ENCODE results near the gene NEAT1.
"Not testable (repeated sequence)": the region's sequence is repeated elsewhere in the genome, so short reads cannot be mapped to it uniquely, and the experiment has no call there.

The NEAT1 gene

DNA sequence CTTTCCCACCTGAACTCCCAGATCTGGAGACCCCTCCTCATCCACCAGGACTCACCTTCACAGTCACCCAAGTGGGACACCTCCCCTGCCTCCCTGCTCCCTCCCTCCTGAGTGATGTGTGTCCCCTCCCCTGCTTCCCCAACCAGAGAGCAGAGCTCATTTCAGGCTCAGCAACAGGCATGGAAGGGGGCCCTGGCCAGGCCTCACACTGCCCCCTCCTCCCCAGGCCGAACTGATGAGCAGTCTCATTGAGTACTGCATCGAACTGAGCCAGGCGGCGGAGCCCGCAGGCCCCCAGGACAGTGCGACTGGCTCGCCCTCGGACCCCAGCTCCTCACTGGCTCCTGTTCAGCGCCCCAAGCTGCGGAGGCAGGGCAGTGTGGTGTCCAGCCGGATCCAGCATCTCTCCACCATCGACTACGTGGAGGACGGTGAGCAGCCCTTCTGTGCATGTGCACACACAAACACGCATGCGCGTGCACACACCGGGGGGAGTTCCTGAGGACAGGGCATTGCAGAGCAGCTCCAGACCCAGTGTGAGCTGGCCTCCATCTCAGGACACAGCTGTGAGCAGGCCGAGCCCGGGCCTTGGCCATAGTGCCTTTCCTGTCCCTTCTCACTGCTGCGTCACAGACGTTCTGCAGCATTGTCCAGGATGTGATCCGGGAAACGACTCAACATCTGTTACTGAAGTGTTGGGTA lies 17.8 kb upstream of the NEAT1 start:
- DNase-seq (ENCODE audit: low spot score), result peak; percentile 79

DNA sequence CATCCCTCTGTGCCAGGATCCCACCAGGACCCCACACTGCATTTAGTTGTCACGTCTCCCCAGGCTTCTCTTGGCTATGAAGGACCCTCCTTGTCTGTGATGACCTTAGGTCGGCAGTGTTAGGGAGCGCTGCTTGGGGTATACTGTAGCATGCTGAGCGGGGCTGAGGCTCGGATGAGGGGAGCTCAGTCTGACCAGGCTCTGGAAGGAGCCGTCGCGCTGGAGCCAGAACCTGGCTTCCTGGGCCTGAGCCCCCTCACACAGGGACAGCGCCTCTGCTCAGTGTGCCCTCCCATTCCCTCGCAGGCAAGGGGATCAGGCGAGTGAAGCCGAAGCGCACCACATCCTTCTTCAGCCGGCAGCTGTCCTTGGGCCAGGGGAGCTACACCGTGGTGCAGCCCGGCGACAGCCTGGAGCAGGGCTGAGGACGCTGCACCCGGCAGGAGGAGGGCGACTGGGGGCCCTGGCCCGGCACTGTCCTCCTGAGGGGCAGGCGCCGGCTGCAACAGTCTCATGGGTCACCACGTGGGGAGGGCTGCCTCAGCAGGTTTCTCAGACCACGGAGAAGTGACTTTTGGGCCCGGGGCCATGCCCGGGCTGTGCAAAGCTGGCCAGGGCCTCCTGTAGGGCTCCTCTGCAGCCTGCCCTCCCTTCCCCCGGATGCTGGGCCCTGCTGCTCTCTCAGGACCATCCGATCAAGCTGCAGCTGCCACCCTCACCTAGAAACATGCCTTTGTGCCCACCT lies 11.5 kb upstream of the NEAT1 start:
- no peak for DNase-seq (ENCODE audit: low spot score)

DNA sequence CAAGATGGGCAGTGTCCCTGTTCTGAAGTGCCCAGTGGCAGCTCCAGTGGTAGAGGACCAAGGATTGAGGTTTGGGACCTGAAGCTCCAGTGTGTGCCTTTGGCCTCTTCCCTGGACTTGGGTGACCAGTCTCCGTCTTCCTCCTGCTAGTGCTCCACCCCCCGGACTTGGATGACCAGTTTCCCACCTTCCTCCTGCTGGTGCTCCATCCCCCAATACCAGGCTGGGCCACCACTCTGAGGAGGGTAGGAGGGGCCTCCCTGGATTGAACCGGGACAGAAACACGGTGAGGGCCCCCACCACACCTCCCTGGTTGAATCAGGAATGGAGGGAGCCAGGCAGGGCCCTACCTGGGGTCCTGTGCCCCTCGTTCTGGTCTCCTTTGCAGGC lies 10.9 kb upstream of the NEAT1 start:
- DNase-seq (ENCODE audit: low spot score), result no peak

DNA sequence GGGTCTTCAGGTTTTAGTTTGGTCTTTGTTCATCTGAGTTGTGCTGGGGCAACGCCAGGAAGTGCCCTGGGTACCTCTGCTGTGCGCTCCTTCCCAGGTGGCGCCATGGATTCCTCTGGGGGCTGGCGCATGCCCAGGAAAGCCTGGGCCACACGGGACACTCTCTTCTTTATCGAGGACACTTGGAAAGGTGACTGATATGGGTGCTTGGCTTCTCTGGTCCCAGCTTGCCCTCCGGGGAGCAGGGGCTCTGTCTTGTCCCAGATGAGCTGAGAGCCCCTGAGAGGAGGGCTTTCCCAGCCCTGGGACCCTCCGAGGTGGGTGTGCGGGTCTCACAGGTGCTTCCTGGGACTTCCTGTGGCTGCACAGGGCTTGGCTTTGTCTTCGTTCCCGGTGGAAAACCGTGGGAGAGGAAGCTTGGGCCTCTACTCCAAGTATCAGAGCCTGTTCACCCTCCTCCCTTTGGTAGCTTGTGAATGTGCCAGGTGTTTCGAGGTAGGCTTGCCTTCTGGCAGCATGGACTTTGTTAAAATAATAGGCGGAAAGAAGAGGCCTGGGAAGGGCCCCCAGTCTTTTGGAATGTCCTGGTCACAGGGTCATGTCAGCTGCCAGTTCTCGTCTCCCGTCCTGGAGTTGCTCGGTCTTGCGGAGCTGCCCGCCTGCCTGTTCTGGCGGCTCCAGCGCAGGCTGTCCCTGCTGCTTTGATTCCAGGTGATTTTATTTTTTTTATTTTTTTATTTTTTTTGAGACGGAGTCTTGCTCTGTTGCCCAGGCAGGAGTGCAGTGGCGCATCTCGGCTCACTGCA lies 10.1 kb upstream of the NEAT1 start:
- no peak for DNase-seq (ENCODE audit: low spot score)

DNA sequence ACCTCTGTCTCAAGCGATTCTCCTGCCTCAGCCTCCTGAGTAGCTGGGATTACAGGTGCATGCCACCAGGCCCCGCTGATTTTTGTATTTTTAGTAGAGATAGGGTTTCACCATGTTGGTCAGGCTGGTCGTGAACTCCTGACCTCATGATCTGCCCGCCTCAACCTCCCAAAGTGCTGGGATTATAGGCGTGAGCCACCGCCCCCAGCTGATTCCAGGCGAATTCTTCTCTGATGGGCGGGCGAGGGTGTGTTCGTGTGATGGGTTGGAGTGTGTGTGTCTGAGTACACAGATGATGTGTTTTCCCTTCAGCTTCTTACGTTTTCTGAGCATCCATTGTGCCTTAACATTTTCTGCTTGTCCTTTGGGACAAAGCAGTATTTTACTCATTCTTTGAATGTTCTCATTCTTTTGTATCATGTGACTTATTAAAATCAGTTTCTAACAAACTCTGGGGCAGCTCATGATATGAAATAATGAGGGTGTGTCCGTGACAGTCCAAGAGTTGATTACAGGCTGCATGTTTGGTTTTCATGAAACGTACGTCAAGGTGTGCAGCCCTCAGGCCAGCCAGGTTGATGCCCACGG lies 9.4 kb upstream of the NEAT1 start:
- not testable (repeated sequence) for DNase-seq (ENCODE audit: low spot score)

DNA sequence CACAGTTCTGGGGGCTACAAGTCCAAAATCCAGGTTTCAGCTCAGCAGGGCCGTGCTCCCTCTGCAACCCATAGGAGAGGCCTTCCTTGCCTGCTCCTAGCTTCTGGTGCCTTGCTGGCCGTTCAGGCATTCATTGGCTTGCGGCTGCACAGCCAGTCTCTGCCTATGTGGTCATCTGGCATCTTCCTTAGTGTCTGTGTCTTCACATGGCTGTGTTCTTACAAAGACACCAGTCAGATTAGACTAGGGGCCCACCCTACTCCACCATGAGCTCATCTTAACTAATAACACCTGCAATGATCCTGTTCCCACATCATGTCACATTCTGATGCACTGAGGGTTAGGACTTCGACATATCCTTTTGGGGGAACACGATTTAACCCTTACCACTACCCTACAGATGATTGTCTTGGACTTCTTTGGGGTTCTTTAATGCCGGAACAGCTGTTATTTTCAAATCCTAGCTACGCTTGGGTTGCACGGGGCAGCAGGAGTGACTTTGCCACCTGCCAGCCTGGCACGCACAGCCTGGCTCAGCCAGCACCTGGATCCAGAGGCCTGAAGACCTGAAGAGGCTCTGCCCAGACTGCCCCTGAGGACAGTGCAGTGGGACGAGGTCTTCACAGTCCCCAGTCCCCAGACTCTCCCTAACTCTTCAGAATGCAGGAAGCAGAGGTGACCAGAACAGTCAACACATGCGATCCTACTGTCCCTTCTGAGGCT lies 7.7 kb upstream of the NEAT1 start:
- DNase-seq (ENCODE audit: low spot score), result no peak

DNA sequence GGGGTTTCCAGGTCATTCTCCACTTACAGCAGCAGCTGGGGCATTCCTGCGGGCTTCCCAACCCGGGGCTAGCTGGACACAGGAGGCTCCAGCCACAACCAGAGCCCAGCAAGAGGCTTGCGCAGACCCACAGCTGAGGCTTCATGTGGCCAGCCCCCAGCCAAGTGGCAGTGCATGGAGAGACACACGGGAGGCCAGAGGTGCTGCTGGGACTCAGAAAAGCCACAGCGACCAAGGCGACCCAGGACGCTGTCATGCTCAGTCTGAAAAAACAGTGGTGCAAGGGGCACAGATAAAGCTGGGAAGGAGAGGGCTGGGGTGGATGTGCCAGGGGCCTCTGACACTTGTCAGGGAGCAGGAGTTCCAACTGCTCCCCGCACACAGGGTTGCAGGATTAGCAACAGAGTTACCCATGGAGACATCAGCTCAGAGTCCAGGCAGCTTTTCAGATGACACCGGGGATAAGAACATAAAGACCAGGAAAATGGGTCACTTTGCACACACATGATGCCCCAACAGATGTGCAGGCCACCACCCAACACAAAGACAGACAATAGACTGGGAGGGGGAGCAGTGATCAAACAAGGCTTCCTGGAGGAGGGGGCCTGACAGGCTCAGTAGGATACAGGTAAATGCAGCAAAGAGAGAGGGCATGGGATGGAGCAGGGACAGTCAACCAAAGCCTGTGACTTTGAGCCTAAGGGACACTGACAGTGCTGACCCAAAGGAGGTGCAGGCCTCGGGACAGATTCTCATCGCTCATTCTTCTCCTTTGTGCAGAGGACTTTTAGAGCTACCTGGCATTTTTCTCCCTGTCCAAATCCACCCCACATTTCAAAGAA lies 6.9 kb upstream of the NEAT1 start:
- DNase-seq (ENCODE audit: low spot score), result no peak

DNA sequence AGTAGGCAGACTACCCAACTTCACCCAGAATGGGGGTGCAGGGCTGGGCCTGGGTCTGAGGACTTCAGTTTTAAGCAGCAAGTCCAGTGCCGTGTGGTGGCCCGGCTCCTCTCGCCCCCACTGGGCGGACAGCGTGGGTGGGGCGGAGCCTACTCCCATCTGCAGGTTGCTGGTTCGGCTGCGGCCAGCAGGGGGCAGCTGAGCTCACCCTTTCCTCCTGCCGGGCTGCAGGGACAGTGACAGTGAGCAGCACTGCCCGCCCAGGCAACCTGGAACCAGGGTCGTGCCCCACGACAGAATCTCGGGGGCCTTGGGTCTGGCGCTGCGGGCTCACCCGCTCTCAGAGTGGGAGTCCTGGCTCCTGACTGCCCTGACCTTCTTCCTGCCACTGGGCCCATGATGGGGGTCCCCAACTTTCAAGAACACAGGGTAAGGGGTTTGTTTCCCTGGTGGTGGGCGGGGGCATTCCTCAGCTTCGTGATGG lies 6.2 kb upstream of the NEAT1 start:
- peak; percentile 83 for DNase-seq (ENCODE audit: low spot score)

DNA sequence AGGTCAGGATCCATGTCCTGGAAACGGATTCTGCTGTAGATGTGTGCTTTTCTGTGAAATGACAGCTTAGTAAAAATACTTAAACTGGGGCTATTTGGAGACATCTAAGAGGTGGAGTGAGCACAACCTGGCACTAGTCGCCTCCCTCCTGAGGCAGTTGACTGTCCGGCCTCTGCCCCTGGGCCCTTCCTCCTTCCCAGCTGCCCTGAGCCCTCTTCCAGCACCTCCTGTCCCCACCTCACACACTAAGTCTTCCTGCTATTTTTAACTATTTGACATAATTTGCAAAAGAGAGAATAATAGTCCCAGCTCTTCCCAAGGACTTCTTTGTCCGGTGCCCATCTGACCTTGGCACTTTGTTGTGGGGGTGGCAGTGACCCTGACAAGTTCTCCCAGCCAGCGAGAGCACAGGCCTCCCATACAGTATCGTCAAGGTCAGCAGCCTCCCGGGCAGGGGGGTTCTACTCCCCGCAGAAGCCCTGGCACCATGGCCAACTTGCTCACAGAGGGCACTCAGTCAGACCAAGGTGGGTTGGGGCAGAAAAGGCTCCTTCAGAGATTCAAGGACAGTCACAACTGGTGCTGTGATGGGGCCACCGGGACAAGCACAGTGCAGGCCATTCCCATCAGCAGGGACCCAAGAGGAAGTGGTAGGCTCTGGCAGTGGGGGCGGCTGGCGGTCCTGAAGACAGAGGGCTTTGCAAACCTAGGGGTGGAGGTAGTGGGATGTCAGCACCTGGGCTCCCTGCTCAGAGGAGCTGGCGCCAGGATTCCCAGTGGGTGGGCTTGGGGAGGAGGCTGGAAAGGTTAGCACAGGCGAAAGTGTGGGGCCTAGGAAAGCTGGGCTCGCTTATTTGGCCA lies 5.5 kb upstream of the NEAT1 start:
- no peak for DNase-seq (ENCODE audit: low spot score)

DNA sequence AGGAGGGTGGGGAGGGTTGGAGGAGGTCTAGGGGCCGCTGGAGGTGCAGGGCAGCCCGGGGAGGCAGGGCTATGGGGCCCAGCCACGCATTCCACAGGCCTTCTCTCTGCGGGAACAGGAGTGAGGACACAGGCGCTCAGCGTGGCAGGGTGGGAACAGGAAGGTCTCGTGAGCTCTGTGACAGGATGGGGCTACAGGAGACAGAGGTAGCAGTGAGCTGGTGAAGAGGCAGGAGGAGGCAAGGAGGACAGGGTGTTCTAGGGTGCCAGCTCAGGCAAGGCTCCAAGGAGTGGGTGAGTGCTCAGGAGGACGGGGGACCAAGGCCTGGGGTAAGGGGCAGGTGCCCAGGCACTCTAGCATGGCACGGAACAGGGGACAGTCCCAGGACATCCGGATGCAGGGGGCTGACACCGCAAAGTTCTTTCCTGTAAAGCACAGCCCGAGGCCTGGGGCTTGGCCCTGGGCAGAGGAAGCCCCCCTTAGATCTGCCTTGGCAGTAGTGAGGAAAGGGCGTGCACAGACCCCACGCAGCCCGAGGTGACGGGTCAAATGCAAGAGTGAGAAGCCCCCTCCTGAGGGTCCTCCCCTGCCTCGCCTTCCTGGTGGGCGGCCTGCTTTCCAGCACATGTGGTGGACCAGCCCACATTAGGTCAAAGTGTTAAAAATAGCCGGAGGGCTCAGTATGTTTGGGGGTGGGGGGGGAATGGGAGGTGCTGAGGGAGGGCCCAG lies 4.7 kb upstream of the NEAT1 start:
- no peak for DNase-seq (ENCODE audit: low spot score)

DNA sequence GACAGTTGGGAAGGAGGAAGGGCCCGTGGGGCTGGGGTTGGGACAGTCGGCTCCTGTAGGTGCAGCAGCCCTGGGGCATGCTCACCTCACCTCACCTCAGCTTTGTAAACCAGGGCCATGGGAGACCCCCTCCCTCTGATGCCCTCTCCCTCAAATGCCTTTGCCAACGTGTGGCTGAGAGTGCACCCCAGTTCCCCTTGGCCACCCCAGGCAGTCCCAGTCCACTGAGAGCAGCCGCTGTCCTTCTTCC lies 4.2 kb upstream of the NEAT1 start:
- no peak for DNase-seq (ENCODE audit: low spot score)

DNA sequence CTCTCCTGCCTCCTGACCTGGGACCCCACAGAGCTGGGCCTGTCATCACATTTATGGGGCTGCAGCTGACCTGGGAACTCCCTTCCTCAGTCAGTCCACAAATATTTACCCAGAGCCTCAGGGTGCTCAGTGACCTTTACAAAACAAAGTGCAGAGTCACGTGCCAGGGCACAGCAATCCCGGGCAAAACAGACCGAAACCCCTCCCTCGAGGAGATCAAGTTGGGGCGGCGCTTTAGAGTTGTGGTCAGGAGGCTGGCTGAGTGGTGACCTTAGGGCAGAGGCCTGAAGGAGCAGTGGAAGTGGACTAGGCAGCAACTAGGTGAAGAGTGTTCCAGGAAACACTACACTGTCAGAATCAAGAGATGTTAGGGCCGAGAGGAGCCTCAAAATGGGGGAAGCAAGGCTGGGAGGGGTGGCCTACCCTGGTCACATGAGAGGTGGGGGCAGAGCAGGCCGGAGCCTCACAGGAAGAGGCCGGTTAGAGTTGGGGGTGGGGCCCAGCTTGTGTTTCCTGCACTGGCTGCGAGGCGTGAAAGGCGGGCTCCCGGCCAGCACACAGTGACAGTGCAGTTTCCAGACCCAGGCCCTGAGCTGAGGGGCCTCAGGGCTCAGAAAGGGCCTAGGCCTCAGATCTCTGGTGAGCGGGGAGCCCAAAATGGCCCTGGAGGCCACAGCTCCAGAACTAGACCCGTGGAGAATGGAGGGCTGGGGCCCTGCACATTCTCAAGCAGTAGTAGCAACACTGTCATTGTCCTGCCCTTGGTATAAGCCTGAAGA lies 3.7 kb upstream of the NEAT1 start:
- DNase-seq (ENCODE audit: low spot score), result peak; percentile 94

DNA sequence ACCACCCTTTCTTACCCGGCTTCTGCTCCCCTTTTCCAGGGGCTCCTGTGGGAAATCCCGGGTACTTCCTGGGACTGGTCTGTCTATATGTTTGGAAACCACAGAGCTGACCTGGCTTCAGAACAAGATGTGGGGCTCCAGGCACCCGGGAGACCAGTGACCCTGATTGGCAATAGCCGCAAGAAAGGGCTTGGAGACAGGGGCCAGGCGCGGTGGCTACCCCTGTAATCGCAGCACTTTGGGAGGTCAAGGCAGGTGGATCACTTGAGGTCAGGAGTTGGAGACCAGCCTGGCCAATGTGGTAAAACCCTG lies 3.2 kb upstream of the NEAT1 start:
- DNase-seq (ENCODE audit: low spot score), result no peak

DNA sequence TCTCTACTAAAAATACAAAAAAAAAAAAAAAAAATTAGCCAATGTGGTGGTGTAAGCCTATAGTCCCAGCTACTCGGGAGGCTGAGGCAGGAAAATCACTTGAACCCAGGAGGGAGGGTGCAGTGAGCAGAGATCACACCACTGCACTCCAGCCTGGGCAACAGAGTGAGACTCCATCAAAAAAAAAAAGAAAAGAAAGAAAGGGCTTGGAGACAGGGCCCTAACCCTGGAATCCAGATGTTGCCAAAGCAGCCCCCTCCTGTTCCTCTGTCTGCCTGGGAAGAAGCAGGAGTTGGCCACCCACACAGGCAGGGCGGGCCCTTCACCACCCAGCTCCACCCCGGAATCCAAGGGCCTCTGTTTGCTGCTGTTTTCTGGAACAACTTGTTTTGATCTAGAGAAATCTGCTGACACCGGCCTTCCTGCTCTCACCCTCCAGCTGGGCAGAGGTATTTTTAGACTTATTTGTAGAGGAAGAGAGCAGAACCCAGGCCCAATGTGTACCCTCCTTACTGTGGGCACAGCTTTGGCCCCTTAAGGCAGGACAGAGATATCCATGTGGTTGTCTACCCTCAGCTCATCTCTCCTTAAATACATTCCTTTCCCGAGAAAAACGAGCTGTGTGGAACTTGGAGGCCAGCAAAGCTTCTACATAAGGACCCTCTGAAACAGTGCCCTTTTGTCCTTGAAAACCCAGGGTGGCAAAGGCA lies 2.7 kb upstream of the NEAT1 start:
- DNase-seq (ENCODE audit: low spot score), result peak; percentile 69

DNA sequence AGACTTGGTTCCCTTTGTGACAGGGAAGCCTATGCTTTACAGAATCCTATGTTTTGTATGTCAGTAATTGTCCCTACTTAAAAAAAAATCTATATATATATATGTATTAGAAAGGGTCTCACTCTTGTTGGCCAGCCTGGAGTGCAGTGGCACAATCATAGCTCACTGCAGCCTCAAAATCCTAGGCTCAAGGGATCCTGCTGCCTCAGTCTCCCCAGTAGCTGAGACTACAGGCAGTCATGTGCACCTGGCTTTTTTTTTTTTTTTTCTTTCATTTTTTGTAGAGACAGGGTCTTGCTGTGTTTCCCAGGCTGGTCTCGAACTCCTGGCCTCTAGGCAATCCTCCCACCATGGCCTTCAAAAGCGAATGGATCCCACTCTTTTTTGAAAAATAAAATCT lies 2.1 kb upstream of the NEAT1 start:
- DNase-seq (ENCODE audit: low spot score), result no peak

DNA sequence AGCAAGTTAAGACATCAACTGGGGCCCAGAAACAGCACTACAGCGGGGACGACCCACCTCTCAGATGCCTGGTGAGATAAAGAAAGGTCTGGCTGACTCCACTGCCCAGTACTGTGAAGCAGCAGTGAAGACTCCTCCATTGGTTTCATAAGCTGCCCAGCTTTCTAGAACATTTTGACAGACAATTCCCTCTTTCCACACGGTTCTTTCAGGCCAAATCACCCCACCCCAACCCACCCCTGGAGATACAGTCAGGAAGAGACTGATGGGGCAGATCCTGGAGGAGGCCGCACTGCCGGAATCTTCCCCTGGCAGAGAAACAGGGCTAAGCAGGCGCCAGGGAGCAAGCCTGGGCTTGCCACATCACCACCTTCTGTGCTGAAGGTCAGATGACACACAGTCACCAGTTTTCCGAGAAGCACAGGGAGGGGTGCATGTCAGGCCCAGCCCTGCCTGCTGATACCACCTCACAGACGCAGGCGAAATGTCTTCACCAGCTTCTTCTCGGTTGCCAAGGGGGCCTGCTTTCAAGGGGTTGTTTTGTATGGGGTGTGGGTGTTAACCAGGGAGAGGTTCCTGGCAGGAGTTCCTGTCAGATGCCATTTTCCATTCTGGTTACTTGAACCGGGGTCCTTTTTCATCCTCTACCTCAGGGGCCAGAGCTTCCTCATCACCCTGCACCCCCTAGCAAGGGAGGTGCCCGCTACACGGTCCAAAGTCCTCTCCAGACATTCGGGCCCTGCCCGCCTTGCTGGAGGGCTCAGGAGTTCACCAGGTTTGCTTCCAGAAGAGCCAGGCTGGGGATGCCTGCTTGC lies 1.4 kb upstream of the NEAT1 start:
- DNase-seq (ENCODE audit: low spot score), result peak; percentile 94

Measured in kidney capillary endothelial cell (primary cell).